Stomach smooth muscle (tissue), 2 donors: Measurements from ENCODE around the gene R3HDML.

Experiments used
- H3K27ac ChIP-seq: one replicate; pipeline ENCODE4 v1.7.0; 2013; ENCODE audit warnings: mild to moderate bottlenecking, low read length, inconsistent platforms
- H3K27me3 ChIP-seq, 2 donors: one replicate each; pipeline ENCODE4 v1.7.0; 2013; ENCODE audit warnings: low read length in 2 of 2; ENCODE audit not compliant: insufficient read depth in 2 of 2, control insufficient read depth in 1 of 2
- H3K36me3 ChIP-seq, 2 donors: one replicate each; pipeline ENCODE4 v1.7.0; 2013; ENCODE audit warnings: low read length in 2 of 2; ENCODE audit not compliant: control insufficient read depth in 2 of 2, insufficient read depth in 2 of 2
- H3K4me1 ChIP-seq: one replicate; pipeline ENCODE4 v1.7.0; 2013; ENCODE audit warnings: low read length; ENCODE audit not compliant: control insufficient read depth, insufficient read depth
- H3K4me3 ChIP-seq, 2 donors: one replicate each; pipeline ENCODE4 v1.7.0; 2013; ENCODE audit warnings: low read length in 2 of 2
- H3K9ac ChIP-seq, 2 donors: one replicate each; pipeline ENCODE4 v1.7.0; 2013; ENCODE audit warnings: low read length in 2 of 2, mild to moderate bottlenecking in 1 of 2
- H3K9me3 ChIP-seq, 2 donors: one replicate each; pipeline ENCODE4 v1.7.0; 2013; ENCODE audit warnings: low read length in 2 of 2; ENCODE audit not compliant: control insufficient read depth in 2 of 2
- donor health status: healthy.
- donor health status: Pancreatic carcinoma.

Gene R3HDML

GRCh38 chr20:44362466-44362940 is 25.7 kb downstream of the R3HDML start:
- H3K36me3 ChIP-seq, result no peaks in the 10 kb centered on the region
- no peak overlapping the region for H3K27ac ChIP-seq
- no peak overlapping the region for H3K4me3 ChIP-seq
- H3K27me3 ChIP-seq, result peaks cover 0 to 2% of the 10 kb centered on the region in 2 donors
- H3K9ac ChIP-seq, result no peak overlapping the region
- no peaks in the 10 kb centered on the region for H3K9me3 ChIP-seq
- no peaks in the 10 kb centered on the region for H3K4me1 ChIP-seq

- Histone ChIP-seq H3K36me3 (no peaks in the 10 kb centered on the region), H3K4me1 (no peaks in the 10 kb centered on the region), H3K4me3 (no peak overlapping the region), H3K9me3 (no peaks in the 10 kb centered on the region), H3K9ac (no peak overlapping the region), H3K27me3 (no peaks in the 10 kb centered on the region), H3K27ac (no peak overlapping the region)
These were observed 27.2 kb downstream of the R3HDML start for GRCh38 chr20:44364068-44364467.

GRCh38 chr20:44364780-44365179 is 27.9 kb downstream of the R3HDML start:
- no peaks in the 10 kb centered on the region for H3K27me3 ChIP-seq
- no peaks in the 10 kb centered on the region for H3K36me3 ChIP-seq
- H3K27ac ChIP-seq, result no peak overlapping the region
- H3K9me3 ChIP-seq, result no peaks in the 10 kb centered on the region
- no peaks in the 10 kb centered on the region for H3K4me1 ChIP-seq
- H3K9ac ChIP-seq, result no peak overlapping the region
- H3K4me3 ChIP-seq, result no peak overlapping the region

GRCh38 chr20:44367746-44368145 is 30.9 kb downstream of the R3HDML start:
- Histone ChIP-seq H3K27me3 (no peaks in the 10 kb centered on the region), H3K27ac (no peak overlapping the region), H3K9ac (no peak overlapping the region), H3K4me1 (no peaks in the 10 kb centered on the region), H3K36me3 (no peaks in the 10 kb centered on the region), H3K9me3 (no peaks in the 10 kb centered on the region), H3K4me3 (no peak overlapping the region)

GRCh38 chr20:44370639-44371218 is 33.9 kb downstream of the R3HDML start:
- no peaks in the 10 kb centered on the region for H3K27me3 ChIP-seq
- no peaks in the 10 kb centered on the region for H3K4me1 ChIP-seq
- H3K27ac ChIP-seq, result no peak overlapping the region
- no peaks in the 10 kb centered on the region for H3K9me3 ChIP-seq
- H3K36me3 ChIP-seq, result no peaks in the 10 kb centered on the region
- no peak overlapping the region for H3K9ac ChIP-seq
- no peak overlapping the region for H3K4me3 ChIP-seq

- Histone ChIP-seq H3K27ac (no peak overlapping the region), H3K9me3 (no peaks in the 10 kb centered on the region), H3K9ac (no peak overlapping the region), H3K27me3 (peaks cover 0 to 10% of the 10 kb centered on the region in 2 donors), H3K4me3 (no peak overlapping the region), H3K36me3 (no peaks in the 10 kb centered on the region), H3K4me1 (no peaks in the 10 kb centered on the region)
These were observed 45.8 kb downstream of the R3HDML start for GRCh38 chr20:44382641-44383040.

GRCh38 chr20:44384423-44385027 is 47.7 kb downstream of the R3HDML start:
- H3K27ac ChIP-seq, result no peak overlapping the region
- H3K9ac ChIP-seq, result no peak overlapping the region
- no peaks in the 10 kb centered on the region for H3K9me3 ChIP-seq
- H3K36me3 ChIP-seq, result no peaks in the 10 kb centered on the region
- H3K4me1 ChIP-seq, result peaks cover 5% of the 10 kb centered on the region
- H3K4me3 ChIP-seq, result no peak overlapping the region
- peaks cover 9 to 16% of the 10 kb centered on the region in 2 donors for H3K27me3 ChIP-seq

GRCh38 chr20:44388466-44389023 is 51.7 kb downstream of the R3HDML start:
- Histone ChIP-seq H3K4me1 (peaks cover 5% of the 10 kb centered on the region), H3K27me3 (peaks cover 9 to 23% of the 10 kb centered on the region in 2 donors), H3K9me3 (no peaks in the 10 kb centered on the region), H3K36me3 (no peaks in the 10 kb centered on the region), H3K9ac (no peak overlapping the region), H3K4me3 (no peak overlapping the region), H3K27ac (no peak overlapping the region)

- Histone ChIP-seq H3K36me3 (no peaks in the 10 kb centered on the region), H3K9me3 (no peaks in the 10 kb centered on the region), H3K27me3 (peaks cover 9 to 24% of the 10 kb centered on the region in 2 donors), H3K4me1 (peaks cover 5% of the 10 kb centered on the region), H3K27ac (no peak overlapping the region), H3K4me3 (no peak overlapping the region), H3K9ac (no peak overlapping the region)
These were observed 53.0 kb downstream of the R3HDML start for GRCh38 chr20:44389871-44390270.

- peaks cover 5% of the 10 kb centered on the region for H3K4me1 ChIP-seq
- peaks cover 9 to 24% of the 10 kb centered on the region in 2 donors for H3K27me3 ChIP-seq
- no peaks in the 10 kb centered on the region for H3K9me3 ChIP-seq
- no peaks in the 10 kb centered on the region for H3K36me3 ChIP-seq
- H3K9ac ChIP-seq, result no peak overlapping the region
- no peak overlapping the region for H3K4me3 ChIP-seq
- no peak overlapping the region for H3K27ac ChIP-seq
These were observed 53.4 kb downstream of the R3HDML start for GRCh38 chr20:44390280-44390679.
